Neural cell (in vitro differentiated cells): ENCODE results near the gene FGD5. TPM values are rescaled to one million over a fixed set of nuclear protein-coding genes. Genes with fewer than 3 reads are reported as not detected.

Experiments
- H2AFZ ChIP-seq: fragments of 200-600, 300-800 bp; sonication (generic), shearing (Covaris generic); 2 replicates; pipeline ENCODE4 v1.6.0; 2014; ENCODE audit warnings: low read depth, mild to moderate bottlenecking, antibody characterized with exemption, low read length, moderate library complexity
- H3F3A ChIP-seq: fragments of 200-600 bp; shearing (Covaris generic); 2 replicates; pipeline ENCODE4 v1.6.1; 2016; ENCODE audit warnings: mild to moderate bottlenecking, moderate library complexity, mixed read lengths, antibody characterized with exemption, low read length; ENCODE audit not compliant: insufficient read depth, poor library complexity, severe bottlenecking
- H3K27ac ChIP-seq: fragments of 200-600, 300-800 bp; sonication (generic), shearing (Covaris generic); 2 replicates; pipeline ENCODE4 v1.5.1; 2014; ENCODE audit warnings: mild to moderate bottlenecking, low read length, moderate library complexity
- H3K27me3 ChIP-seq: fragments of 300-800, 200-600 bp; sonication (generic), shearing (Covaris generic); 2 replicates; pipeline ENCODE4 v1.6.0; 2014; ENCODE audit warnings: mild to moderate bottlenecking, low read depth, low read length, moderate library complexity; ENCODE audit not compliant: insufficient read depth
- H3K36me3 ChIP-seq: fragments of 300-800, 200-600 bp; sonication (generic), shearing (Covaris generic); 2 replicates; pipeline ENCODE4 v1.5.1; 2014; ENCODE audit warnings: mild to moderate bottlenecking, antibody characterized with exemption, low read length, moderate library complexity; ENCODE audit not compliant: insufficient read depth
- H3K4me2 ChIP-seq: fragments of 300-800, 200-600 bp; sonication (generic), shearing (Covaris generic); 2 replicates; pipeline ENCODE4 v1.6.0; 2014; ENCODE audit warnings: mild to moderate bottlenecking, low read length
- H3K4me3 ChIP-seq: fragments of 300-800, 200-600 bp; sonication (generic), shearing (Covaris generic); 2 replicates; pipeline ENCODE4 v1.5.1; 2014; ENCODE audit warnings: mild to moderate bottlenecking, low read length, moderate library complexity
- H3K79me2 ChIP-seq: fragments of 200-600 bp; shearing (Covaris generic); replicated peaks from 2 replicates; pipeline ENCODE4 v1.6.0; 2014; ENCODE audit warnings: mild to moderate bottlenecking, low read length, moderate library complexity; ENCODE audit not compliant: insufficient read depth
- H3K9ac ChIP-seq: fragments of 300-800, 200-600 bp; sonication (generic), shearing (Covaris generic); 2 replicates; pipeline ENCODE4 v1.6.1; 2016; ENCODE audit warnings: mild to moderate bottlenecking, low read length, mixed read lengths
- H3K9me2 ChIP-seq: fragments of 200-600 bp; shearing (Covaris generic); 2 replicates; pipeline ENCODE4 v1.6.1; 2016; ENCODE audit warnings: mild to moderate bottlenecking, low read length, mixed read lengths; ENCODE audit not compliant: insufficient read depth
- H3K9me3 ChIP-seq: fragments of 200-600, 300-800 bp; sonication (generic), shearing (Covaris generic); 2 replicates; pipeline ENCODE4 v1.6.1; 2016; ENCODE audit warnings: mild to moderate bottlenecking, mixed run types, low read length, moderate library complexity, mixed read lengths
- H4K20me1 ChIP-seq: fragments of 200-600 bp; shearing (Covaris generic); 2 replicates; pipeline ENCODE4 v1.6.1; 2016; ENCODE audit warnings: mild to moderate bottlenecking, mixed run types; ENCODE audit not compliant: insufficient read depth
- CTCF ChIP-seq: fragments of 450-650 bp; IDR thresholded peaks from 2 replicates; pipeline ENCODE4 v1.5.1; 2014; ENCODE audit warnings: antibody characterized with exemption, mild to moderate bottlenecking, moderate library complexity; ENCODE audit not compliant: poor library complexity, severe bottlenecking
- EP300 ChIP-seq: fragments of 450-650 bp; conservative IDR thresholded peaks from 2 replicates; pipeline ENCODE4 v1.6.1; 2014; ENCODE audit warnings: antibody characterized with exemption, mild to moderate bottlenecking, moderate library complexity; ENCODE audit not compliant: poor library complexity, severe bottlenecking
- EZH2 ChIP-seq: fragments of 200-600, 300-800 bp; shearing (Covaris generic), sonication (generic); IDR thresholded peaks from 2 replicates; pipeline ENCODE4 v1.6.1; 2014; ENCODE audit warnings: antibody characterized with exemption, low read length, borderline replicate concordance, mild to moderate bottlenecking; ENCODE audit not compliant: insufficient read depth, poor library complexity, severe bottlenecking
- MXI1 ChIP-seq: fragments of 450-650 bp; conservative IDR thresholded peaks from 2 replicates; pipeline ENCODE4 v1.6.1; 2014; ENCODE audit warnings: antibody characterized with exemption, mild to moderate bottlenecking; ENCODE audit not compliant: poor library complexity, severe bottlenecking
- POLR2AphosphoS5 ChIP-seq: IDR thresholded peaks from 2 replicates; pipeline ENCODE4 v1.6.1; 2012
- RAD21 ChIP-seq: fragments of 450-650 bp; conservative IDR thresholded peaks from 2 replicates; pipeline ENCODE4 v1.6.1; 2014; ENCODE audit warnings: antibody characterized with exemption, mild to moderate bottlenecking, moderate library complexity
- REST ChIP-seq: IDR thresholded peaks from 2 replicates; pipeline ENCODE4 v1.6.1; 2012; ENCODE audit warnings: borderline replicate concordance
- SMC3 ChIP-seq: fragments of 450-650 bp; conservative IDR thresholded peaks from 2 replicates; pipeline ENCODE4 v1.6.1; 2014; ENCODE audit warnings: antibody characterized with exemption, mild to moderate bottlenecking, moderate library complexity; ENCODE audit not compliant: poor library complexity
- TAF1 ChIP-seq: IDR thresholded peaks from 2 replicates; pipeline ENCODE4 v1.6.1; 2012; ENCODE audit warnings: low read depth
- polyA plus RNA-seq: library from polyadenylated mRNA; depleted of rRNA; stranded (reverse); fragments of >200 nt; gene quantifications from 2 replicates; pipeline ENCODE4 v1.2.3, GENCODE V29; 2014

The FGD5 gene
- polyA plus RNA-seq, 1 donor from 2014 or later, result not detected

DNA sequence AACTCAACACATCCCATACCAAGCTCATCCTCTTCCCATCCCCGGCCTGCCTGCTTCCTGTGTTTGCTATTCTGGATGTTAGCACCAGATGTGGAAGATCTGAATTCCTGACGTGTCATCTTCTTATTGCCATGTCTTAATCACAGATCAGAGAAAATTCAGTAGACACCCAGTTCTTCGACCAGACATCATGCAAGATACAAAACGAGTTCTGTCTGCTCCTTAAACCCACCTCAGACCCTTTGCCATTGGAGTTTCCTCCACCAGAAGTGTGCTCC, 52.0 kb downstream of the FGD5 start:
- no peaks in the 10 kb centered on the region for H4K20me1 ChIP-seq
- no peaks in the 10 kb centered on the region for H3K9me3 ChIP-seq
- H3K9ac ChIP-seq, result no peak overlapping the region
- no peak for TF ChIP-seq CTCF
- no peak for TF ChIP-seq MXI1
- TF ChIP-seq SMC3, result no peak
- no peak for TF ChIP-seq EP300
- TF ChIP-seq EZH2, result no peak
- TF ChIP-seq POLR2AphosphoS5, result no peak
- TF ChIP-seq TAF1, result no peak
- H3F3A ChIP-seq, result no peaks in the 10 kb centered on the region
- H3K27ac ChIP-seq, result no peak overlapping the region
- H3K4me2 ChIP-seq, result no peak overlapping the region
- H3K4me3 ChIP-seq, result no peak overlapping the region
- no peaks in the 10 kb centered on the region for H3K9me2 ChIP-seq
- no peaks in the 10 kb centered on the region for H3K79me2 ChIP-seq
- H2AFZ ChIP-seq, result no peak overlapping the region
- no peaks in the 10 kb centered on the region for H3K36me3 ChIP-seq
- no peaks in the 10 kb centered on the region for H3K27me3 ChIP-seq

- Histone ChIP-seq H3K36me3 (no peaks in the 10 kb centered on the region), H4K20me1 (no peaks in the 10 kb centered on the region), H3K4me2 (no peak overlapping the region), H3K4me3 (no peak overlapping the region), H3K9ac (no peak overlapping the region), H3K27me3 (no peaks in the 10 kb centered on the region), H3K9me3 (no peaks in the 10 kb centered on the region), H3K9me2 (no peaks in the 10 kb centered on the region), H2AFZ (no peak overlapping the region), H3K27ac (no peak overlapping the region), H3F3A (no peaks in the 10 kb centered on the region), H3K79me2 (no peaks in the 10 kb centered on the region)
- TF ChIP-seq TAF1 (no peak), POLR2AphosphoS5 (no peak), MXI1 (no peak), REST (no peak), RAD21 (no peak), CTCF (no peak), EP300 (no peak), SMC3 (no peak), EZH2 (no peak)
These were observed 52.9 kb downstream of the FGD5 start for GRCh38 chr3:14871456-14872200.
